Kidney (tissue), 22 donors: ENCODE results near the gene KRTAP20-3. TPM values are rescaled to one million over a fixed set of nuclear protein-coding genes. Genes with fewer than 3 reads are reported as not detected.

Experiments used
- DNase-seq, 5 donors: peaks; one replicate each; pipeline ENCODE4 v3.0.0-alpha.2; 2013 to 2020
- FAIRE-seq: peaks from 2 replicates; lab custom pipeline; 2012; peaks lifted over from hg19 to GRCh38; lab: Jason Lieb, UNC
- H3K27ac ChIP-seq, 2 donors: one replicate each; pipeline ENCODE4 v1.7.0; 2013; ENCODE audit warnings: low read depth in 2 of 2, low read length in 2 of 2, inconsistent platforms in 1 of 2
- H3K27me3 ChIP-seq: one replicate; pipeline ENCODE4 v1.7.1; 2013; ENCODE audit warnings: low read length, inconsistent platforms; ENCODE audit not compliant: control insufficient read depth, insufficient read depth
- H3K36me3 ChIP-seq, 3 donors: one replicate each; pipeline versions ENCODE4 v1.7.0 to v1.7.1; 2013; ENCODE audit warnings: low read length in 3 of 3, control low read depth in 1 of 3, inconsistent platforms in 1 of 3; ENCODE audit not compliant: insufficient read depth in 3 of 3, control insufficient read depth in 2 of 3
- H3K4me1 ChIP-seq, 3 donors: one replicate each; pipeline versions ENCODE4 v1.7.0 to v1.7.1; 2013; ENCODE audit warnings: low read length in 3 of 3, inconsistent platforms in 1 of 3, low read depth in 1 of 3; ENCODE audit not compliant: control insufficient read depth in 2 of 3, insufficient read depth in 2 of 3
- H3K4me3 ChIP-seq, 3 donors: one replicate each; pipeline versions ENCODE4 v1.7.0 to v1.8.1; 2013; ENCODE audit warnings: low read length in 3 of 3, control low read depth in 1 of 3, inconsistent platforms in 1 of 3
- H3K9ac ChIP-seq, 3 donors: one replicate each; pipeline versions ENCODE4 v1.7.0 to v1.7.1; 2013; ENCODE audit warnings: low read length in 3 of 3, control low read depth in 1 of 3, inconsistent platforms in 1 of 3
- H3K9me3 ChIP-seq, 3 donors: one replicate each; pipeline versions ENCODE4 v1.7.0 to v1.7.1; 2013; ENCODE audit warnings: low read length in 3 of 3, control low read depth in 1 of 3, inconsistent platforms in 1 of 3; ENCODE audit not compliant: control insufficient read depth in 2 of 3, insufficient read depth in 1 of 3
- CTCF ChIP-seq: IDR thresholded peaks from 3 replicates; pipeline ENCODE4 v1.5.1; 2012; ENCODE audit warnings: mild to moderate bottlenecking, moderate library complexity, borderline replicate concordance; ENCODE audit not compliant: insufficient read depth; ENCODE audit errors: extremely low read depth
- intact Hi-C: fragments of 100-400 bp; cut with DNase I; formaldehyde crosslinking; loops from one replicate; pipeline ENCODE4 v1.11.1; 2022
- long read RNA-seq, 10 donors: library from polyadenylated mRNA in 1 of 10; unstranded in 1 of 10; transcript quantifications; one replicate each; pipeline ENCODE4 v2.0.0 and lab custom pipeline, GENCODE V29; 2021 to 2026
- polyA plus RNA-seq: library from polyadenylated mRNA; stranded (reverse); fragments of 350-450 nt; fragmentation: Illumina TruSeq; extraction: RNeasy Lipid Tissue Mini Kit (QIAGEN cat#74804); gene quantifications from one replicate; pipeline ENCODE4 v1.2.3, GENCODE V29; 2014; ENCODE audit warnings: low read depth, low replicate concordance; ENCODE audit not compliant: insufficient read depth
- total RNA-seq: library from RNA; stranded (reverse); fragmentation: NEBNext Ultra II Directional; extraction: Animal tissue kit (Norgen Biotek cat#: 25700); gene quantifications from one replicate; pipeline ENCODE4 v1.2.1, GENCODE V29; 2021
- donor health status: control.
- donor health status: control.
- donor health status: control.
- donor health status: control.
- donor health status: control.
- donor health status: DM: yes; HTN: yes; CAD: no.
- donor health status: Normal renal cell carcinoma (clear cell type).

KRTAP20-3 gene
- total RNA-seq (not detected), polyA plus RNA-seq (not detected)
- long read RNA-seq, donor 1 = 0 reads
- long read RNA-seq, donor 2 = 0 reads
- long read RNA-seq, donor 3 = 0 reads
- long read RNA-seq, donor 4 = 0 reads
- long read RNA-seq, donor 5 = 0 reads
- long read RNA-seq, donor 6 = 0 reads
- long read RNA-seq, donor 7 = 0 reads
- long read RNA-seq, donor 8 = 0 reads
- long read RNA-seq, donor 9 = 0 reads
- long read RNA-seq, donor 10 = 0 reads

DNA sequence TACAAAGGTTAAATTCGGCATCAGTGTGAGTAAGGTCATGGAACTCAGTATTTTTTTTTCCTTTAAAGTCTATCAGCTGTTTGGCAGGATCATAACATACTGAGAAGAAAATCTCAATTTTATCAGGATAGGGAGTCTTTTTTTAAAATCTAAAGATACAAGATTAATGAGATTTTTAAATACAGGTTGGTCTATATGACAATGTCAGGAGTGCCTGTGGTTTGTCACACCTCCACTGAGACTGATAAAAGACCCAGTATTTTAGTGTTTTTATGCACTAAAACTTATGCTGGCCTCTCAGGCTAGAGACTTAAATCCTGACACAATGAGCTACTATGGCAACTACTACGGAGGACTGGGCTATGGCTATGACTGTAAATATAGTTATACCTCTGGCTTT lies at the start of gene KRTAP20-3:
KRTAP20-3 (plus strand) TSS at position 301 of the 400 bp plus-strand sequence.
- Histone ChIP-seq H3K4me3 (no peak within 1 kb of the TSS), H3K9ac (no peak within 1 kb of the TSS), H3K4me1 (no peaks in the 10 kb centered on the region), H3K27me3 (no peaks in the 10 kb centered on the region), H3K9me3 (no peaks in the 10 kb centered on the region), H3K27ac (no peak within 1 kb of the TSS), H3K36me3 (no peaks in the 10 kb centered on the region)
- DNase-seq (no peak), FAIRE-seq (no peak)
- TF ChIP-seq CTCF = no peak
- intact Hi-C loops = no loop called here

- no peaks in the 10 kb centered on the region for H3K4me1 ChIP-seq
- no peak within 1 kb of the TSS for H3K9ac ChIP-seq
- H3K36me3 ChIP-seq = no peaks in the 10 kb centered on the region
- no peak for FAIRE-seq
- TF ChIP-seq CTCF = no peak
- no peaks in the 10 kb centered on the region for H3K9me3 ChIP-seq
- no peak within 1 kb of the TSS for H3K4me3 ChIP-seq
- no peaks in the 10 kb centered on the region for H3K27me3 ChIP-seq
- DNase-seq = no peak
- intact Hi-C loops = no loop called here
- no peak within 1 kb of the TSS for H3K27ac ChIP-seq
Observed at GRCh38 chr21:30598802-30599201, 43.9 kb upstream of the KRTAP20-3 start, which contains the start of gene KRTAP6-2. KRTAP6-2 (minus strand) TSS chr21:30598902; CDS start chr21:30598874, 28 bp downstream.

- Histone ChIP-seq H3K4me1 (no peaks in the 10 kb centered on the region), H3K27ac (no peak within 1 kb of the TSS), H3K4me3 (no peak within 1 kb of the TSS), H3K36me3 (no peaks in the 10 kb centered on the region), H3K9ac (no peak within 1 kb of the TSS), H3K27me3 (no peaks in the 10 kb centered on the region), H3K9me3 (no peaks in the 10 kb centered on the region)
- no peak for TF ChIP-seq CTCF
- intact Hi-C loops = no loop called here
- no peak for DNase-seq
- FAIRE-seq = no peak
Observed at GRCh38 chr21:30600787-30601186, 41.9 kb upstream of the KRTAP20-3 start, which contains the start of gene KRTAP22-1. KRTAP22-1 (plus strand) TSS chr21:30601087.
